H9 (cell line): Measurements from ENCODE around the gene DDX1. TPM values are rescaled to one million over a fixed set of nuclear protein-coding genes. Genes with fewer than 3 reads are reported as not detected.

Experiments used
- DNase-seq: peaks from one replicate; pipeline ENCODE4 v3.0.0-alpha.2; 2017
- H2AFZ ChIP-seq: one replicate; pipeline ENCODE4 v1.6.1; 2013; ENCODE audit warnings: mild to moderate bottlenecking, low read length, control low read depth, moderate library complexity
- H2AK5ac ChIP-seq: 2 replicates; pipeline ENCODE4 v1.6.1; 2013; ENCODE audit warnings: low read length, control low read depth, mixed read lengths; ENCODE audit not compliant: insufficient read length
- H2BK120ac ChIP-seq: one replicate; pipeline ENCODE4 v1.6.1; 2013; ENCODE audit warnings: low read depth, mild to moderate bottlenecking, low read length, control low read depth, inconsistent platforms; ENCODE audit not compliant: poor library complexity, severe bottlenecking
- H2BK12ac ChIP-seq: 2 replicates; pipeline ENCODE4 v1.6.1; 2013; ENCODE audit warnings: low read length, control low read depth, mixed read lengths, low read depth; ENCODE audit not compliant: insufficient read length
- H2BK15ac ChIP-seq: 2 replicates; pipeline ENCODE4 v1.6.1; 2013; ENCODE audit warnings: low read depth, low read length, control low read depth
- H2BK20ac ChIP-seq: one replicate; pipeline ENCODE4 v1.6.1; 2013; ENCODE audit warnings: low read depth, mild to moderate bottlenecking, low read length, control low read depth, inconsistent platforms; ENCODE audit not compliant: poor library complexity, severe bottlenecking
- H2BK5ac ChIP-seq: 2 replicates; pipeline ENCODE4 v1.6.1; 2013; ENCODE audit warnings: low read length, control low read depth, mixed read lengths; ENCODE audit not compliant: insufficient read length
- H3K14ac ChIP-seq: 2 replicates; pipeline ENCODE4 v1.6.1; 2013; ENCODE audit warnings: low read length, control low read depth; ENCODE audit not compliant: insufficient read depth
- H3K18ac ChIP-seq: 2 replicates; pipeline ENCODE4 v1.6.1; 2013; ENCODE audit warnings: low read depth, mild to moderate bottlenecking, mixed read lengths, low read length, control low read depth; ENCODE audit not compliant: insufficient read length
- H3K23ac ChIP-seq: 2 replicates; pipeline ENCODE4 v1.6.1; 2013; ENCODE audit warnings: low read length, control low read depth, mixed read lengths, low read depth; ENCODE audit not compliant: insufficient read length
- H3K23me2 ChIP-seq: 2 replicates; pipeline ENCODE4 v1.6.1; 2013; ENCODE audit warnings: low read depth, mild to moderate bottlenecking, mixed read lengths, low read length, control low read depth; ENCODE audit not compliant: insufficient read length, poor library complexity, severe bottlenecking
- H3K27ac ChIP-seq: 2 replicates; pipeline ENCODE4 v1.5.1; 2013; ENCODE audit warnings: low read length, control low read depth, mixed read lengths, low read depth; ENCODE audit not compliant: insufficient read length
- H3K27me3 ChIP-seq: 2 replicates; pipeline ENCODE4 v1.6.1; 2013; ENCODE audit warnings: low read length, control low read depth, inconsistent platforms; ENCODE audit not compliant: insufficient read depth
- H3K4ac ChIP-seq: 2 replicates; pipeline ENCODE4 v1.6.1; 2013; ENCODE audit warnings: low read depth, mild to moderate bottlenecking, control low read depth, inconsistent platforms, low read length, moderate library complexity
- H3K4me1 ChIP-seq: 2 replicates; pipeline ENCODE4 v1.6.1; 2013; ENCODE audit warnings: low read length, control low read depth, inconsistent platforms; ENCODE audit not compliant: insufficient read depth
- H3K4me2 ChIP-seq: 2 replicates; pipeline ENCODE4 v1.6.1; 2013; ENCODE audit warnings: low read length, control low read depth, mixed read lengths; ENCODE audit not compliant: insufficient read length, insufficient read depth
- H3K56ac ChIP-seq: 2 replicates; pipeline ENCODE4 v1.6.1; 2013; ENCODE audit warnings: low read depth, mild to moderate bottlenecking, mixed read lengths, low read length, control low read depth; ENCODE audit not compliant: insufficient read length
- H3K79me1 ChIP-seq: 2 replicates; pipeline ENCODE4 v1.6.1; 2013; ENCODE audit warnings: low read depth, mild to moderate bottlenecking, moderate library complexity, low read length, control low read depth, inconsistent platforms; ENCODE audit not compliant: insufficient read depth, poor library complexity, severe bottlenecking
- H3K79me2 ChIP-seq: 2 replicates; pipeline ENCODE4 v1.6.1; 2013; ENCODE audit warnings: low read length, control low read depth, inconsistent platforms; ENCODE audit not compliant: insufficient read depth
- H3K9ac ChIP-seq: 2 replicates; pipeline ENCODE4 v1.6.1; 2013; ENCODE audit warnings: low read length, control low read depth, mixed read lengths; ENCODE audit not compliant: insufficient read length; ENCODE audit errors: extremely low read depth
- H3K9me3 ChIP-seq: one replicate; pipeline ENCODE4 v1.6.1; 2013; ENCODE audit warnings: low read depth, low read length, inconsistent platforms; ENCODE audit not compliant: control insufficient read depth
- H3T11ph ChIP-seq: one replicate; pipeline ENCODE4 v1.6.1; 2013; ENCODE audit warnings: mild to moderate bottlenecking, low read length, control low read depth, inconsistent platforms
- H4K20me1 ChIP-seq: one replicate; pipeline ENCODE4 v1.6.1; 2013; ENCODE audit not compliant: control insufficient read depth, insufficient read length, insufficient read depth
- H4K5ac ChIP-seq: 2 replicates; pipeline ENCODE4 v1.6.1; 2013; ENCODE audit warnings: low read depth, mild to moderate bottlenecking, mixed read lengths, low read length, control low read depth; ENCODE audit not compliant: insufficient read length
- H4K8ac ChIP-seq: replicated peaks from 2 replicates; pipeline ENCODE4 v1.6.1; 2013; ENCODE audit warnings: low read length, control low read depth, mixed read lengths, low read depth; ENCODE audit not compliant: insufficient read length
- H4K91ac ChIP-seq: 2 replicates; pipeline ENCODE4 v1.6.1; 2013; ENCODE audit warnings: low read depth, mild to moderate bottlenecking, moderate library complexity, mixed read lengths, low read length, control low read depth; ENCODE audit not compliant: insufficient read length
- H3K27ac Mint-ChIP-seq, 3 experiments: 2 replicates in 2 of 3; 3 replicates in 1 of 3; pipeline ENCODE4 v1.8.0; 2020 to 2021; ENCODE audit warnings: mixed read lengths in 3 of 3, mild to moderate bottlenecking in 1 of 3, moderate library complexity in 1 of 3
- H3K27me3 Mint-ChIP-seq: 2 replicates; pipeline ENCODE4 v1.8.0; 2021; ENCODE audit warnings: low read depth, mild to moderate bottlenecking, moderate library complexity, mixed read lengths
- H3K36me3 Mint-ChIP-seq, 3 experiments: 2 replicates in 2 of 3; 3 replicates in 1 of 3; pipeline ENCODE4 v1.8.0; 2020 to 2021; ENCODE audit warnings: low read depth in 3 of 3, mixed read lengths in 3 of 3; ENCODE audit not compliant: insufficient read depth in 1 of 3
- H3K4me1 Mint-ChIP-seq, 2 experiments: 2 replicates each; pipeline ENCODE4 v1.8.0; 2020; ENCODE audit warnings: mixed read lengths in 2 of 2
- H3K4me3 Mint-ChIP-seq, 2 experiments: 2 replicates in 1 of 2; 3 replicates in 1 of 2; pipeline ENCODE4 v1.8.0; 2020 to 2021; ENCODE audit warnings: mild to moderate bottlenecking in 2 of 2, mixed read lengths in 2 of 2, moderate library complexity in 1 of 2
- H3K9me3 Mint-ChIP-seq, 2 experiments: 2 replicates in 1 of 2; 3 replicates in 1 of 2; pipeline ENCODE4 v1.8.0; 2020; ENCODE audit warnings: mild to moderate bottlenecking in 2 of 2, mixed read lengths in 2 of 2, moderate library complexity in 1 of 2
- CTCF ChIP-seq: fragments of 200-600 bp; sonication (generic); conservative IDR thresholded peaks from 3 replicates; pipeline ENCODE4 v1.8.0; 2021; ENCODE audit warnings: antibody characterized with exemption, mild to moderate bottlenecking
- WGBS: extraction: QIAGEN DNeasy Blood & Tissue Kit; methylation state at CpG from one replicate; pipeline ENCODE4 v1.1.7; 2013; ENCODE audit warnings: missing lambda C conversion rate, low lambda C conversion rate, mixed read lengths; ENCODE audit not compliant: insufficient read length; ENCODE audit errors: extremely low coverage; 5-methylcytosine and 5-hydroxymethylcytosine counted together
- total RNA-seq: library from RNA; stranded (reverse); gene quantifications from 2 replicates; pipeline ENCODE4 v1.2.1, GENCODE V29; 2021

The DDX1 gene
- total RNA-seq, 1 experiment from 2014 or later = 120 TPM

- Histone ChIP-seq H4K20me1 (no peaks in the 10 kb centered on the region), H4K5ac (no peak overlapping the region), H2BK20ac (no peak overlapping the region), H3K23me2 (no peaks in the 10 kb centered on the region), H3K27me3 (no peaks in the 10 kb centered on the region), H3K79me1 (no peaks in the 10 kb centered on the region), H3K56ac (no peak overlapping the region), H3K18ac (no peak overlapping the region), H4K8ac (no peak overlapping the region), H3K23ac (no peak overlapping the region), H2BK12ac (no peak overlapping the region), H3K9ac (no peak overlapping the region), H3K9me3 (no peaks in the 10 kb centered on the region), H3K27ac (no peak overlapping the region), H3K79me2 (no peaks in the 10 kb centered on the region), H3K14ac (no peak overlapping the region), H3K4me2 (no peak overlapping the region), H3K4me1 (no peaks in the 10 kb centered on the region), H3K4ac (no peak overlapping the region), H3T11ph (no peak overlapping the region), H2BK5ac (no peak overlapping the region), H4K91ac (no peak overlapping the region), H2AFZ (no peak overlapping the region), H2BK15ac (no peak overlapping the region), H2AK5ac (no peak overlapping the region), H2BK120ac (no peak overlapping the region)
- H3K27ac Mint-ChIP-seq = no peak overlapping the region
- H3K9me3 Mint-ChIP-seq = no peaks in the 10 kb centered on the region
- peaks cover 29 to 71% (median 65%) of the 10 kb centered on the region in 3 experiments; a peak in 6 of 7 replicates for H3K36me3 Mint-ChIP-seq
- no peak for TF ChIP-seq CTCF
- no peaks in the 10 kb centered on the region for H3K27me3 Mint-ChIP-seq
- H3K4me3 Mint-ChIP-seq = no peak overlapping the region
- H3K4me1 Mint-ChIP-seq = no peaks in the 10 kb centered on the region
- no CpG with 5 or more reads among the region's 3 CpGs for WGBS
- no peak for DNase-seq
Observed at GRCh38 chr2:15622614-15623480, 31.2 kb downstream of the DDX1 start.
